Stomach smooth muscle (tissue), 2 donors: ENCODE results near the gene CDH18.

Source experiments
- H3K27ac ChIP-seq: one replicate; pipeline ENCODE4 v1.7.0; 2013; ENCODE audit warnings: mild to moderate bottlenecking, low read length, inconsistent platforms
- H3K27me3 ChIP-seq, 2 donors: one replicate each; pipeline ENCODE4 v1.7.0; 2013; ENCODE audit warnings: low read length in 2 of 2; ENCODE audit not compliant: insufficient read depth in 2 of 2, control insufficient read depth in 1 of 2
- H3K36me3 ChIP-seq, 2 donors: one replicate each; pipeline ENCODE4 v1.7.0; 2013; ENCODE audit warnings: low read length in 2 of 2; ENCODE audit not compliant: control insufficient read depth in 2 of 2, insufficient read depth in 2 of 2
- H3K4me1 ChIP-seq: one replicate; pipeline ENCODE4 v1.7.0; 2013; ENCODE audit warnings: low read length; ENCODE audit not compliant: control insufficient read depth, insufficient read depth
- H3K4me3 ChIP-seq, 2 donors: one replicate each; pipeline ENCODE4 v1.7.0; 2013; ENCODE audit warnings: low read length in 2 of 2
- H3K9ac ChIP-seq, 2 donors: one replicate each; pipeline ENCODE4 v1.7.0; 2013; ENCODE audit warnings: low read length in 2 of 2, mild to moderate bottlenecking in 1 of 2
- H3K9me3 ChIP-seq, 2 donors: one replicate each; pipeline ENCODE4 v1.7.0; 2013; ENCODE audit warnings: low read length in 2 of 2; ENCODE audit not compliant: control insufficient read depth in 2 of 2
- donor health status: healthy.
- donor health status: Pancreatic carcinoma.

Gene CDH18

GRCh38 chr5:19930451-19930850 is 57.5 kb downstream of the CDH18 start:
- H3K27me3 ChIP-seq, result no peaks in the 10 kb centered on the region
- no peak overlapping the region for H3K9ac ChIP-seq
- H3K27ac ChIP-seq, result no peak overlapping the region
- no peaks in the 10 kb centered on the region for H3K4me1 ChIP-seq
- no peak overlapping the region for H3K4me3 ChIP-seq
- no peaks in the 10 kb centered on the region for H3K36me3 ChIP-seq
- no peaks in the 10 kb centered on the region for H3K9me3 ChIP-seq

DNA sequence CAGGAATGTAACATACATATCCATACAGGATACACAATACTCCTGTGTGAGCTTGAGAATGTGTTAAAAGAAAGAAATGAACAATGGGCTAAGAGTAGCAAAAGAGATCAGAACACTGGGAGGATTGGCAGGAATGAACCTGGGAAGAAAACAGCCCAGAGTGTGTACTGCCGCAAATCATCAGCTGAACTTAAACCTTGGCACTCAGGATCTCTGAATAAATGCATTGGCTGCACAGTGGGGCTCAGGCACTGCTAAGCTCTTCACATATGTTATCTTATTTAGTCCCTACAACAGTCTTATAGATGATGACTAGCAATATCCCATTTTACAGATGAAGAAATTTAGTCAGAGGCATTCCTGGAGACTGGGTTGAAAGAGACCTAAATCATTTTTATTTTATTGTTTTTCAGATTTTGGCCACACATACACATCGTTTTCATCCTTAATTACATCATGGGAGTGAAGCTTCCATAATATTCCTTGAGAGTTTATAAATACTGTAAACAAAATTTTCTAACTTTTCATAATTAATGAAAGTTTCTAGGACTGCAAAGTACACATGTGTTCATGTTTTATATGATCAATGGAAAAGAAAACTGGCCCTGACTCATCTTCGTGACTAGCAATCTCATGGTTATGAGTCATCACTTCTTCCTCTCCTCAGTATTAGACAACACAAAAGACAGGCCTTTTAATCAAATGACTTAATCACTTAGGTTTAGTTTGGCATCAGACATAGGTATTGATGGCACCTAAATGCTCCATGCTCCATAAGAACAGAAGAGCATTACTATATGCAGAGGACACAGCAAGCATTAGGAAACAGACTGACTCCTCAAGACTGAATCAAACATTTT is 59.2 kb downstream of the CDH18 start:
- H3K9me3 ChIP-seq, result no peaks in the 10 kb centered on the region
- no peaks in the 10 kb centered on the region for H3K27me3 ChIP-seq
- no peak overlapping the region for H3K9ac ChIP-seq
- no peaks in the 10 kb centered on the region for H3K4me1 ChIP-seq
- H3K4me3 ChIP-seq, result no peak overlapping the region
- H3K36me3 ChIP-seq, result no peaks in the 10 kb centered on the region
- H3K27ac ChIP-seq, result no peak overlapping the region

DNA sequence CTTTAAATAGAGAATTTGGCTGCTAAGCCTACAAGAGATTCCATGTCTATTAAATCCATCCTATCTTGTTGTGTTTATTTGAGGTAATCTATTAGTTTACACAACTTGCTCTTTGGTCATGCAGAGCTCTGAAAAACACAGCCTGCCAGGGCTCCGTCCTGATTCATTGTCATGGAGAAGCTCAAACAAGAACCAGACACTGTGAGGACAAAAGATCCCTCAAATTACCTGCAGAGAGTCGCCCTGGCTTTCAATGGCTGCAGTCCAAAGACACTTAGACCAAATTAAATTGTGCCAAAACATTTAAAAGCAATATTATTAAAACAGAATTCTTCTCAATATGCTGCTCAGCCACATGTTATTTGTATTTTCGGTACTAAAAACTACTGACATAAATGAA is 60.1 kb downstream of the CDH18 start:
- Histone ChIP-seq H3K27ac (no peak overlapping the region), H3K9me3 (no peaks in the 10 kb centered on the region), H3K36me3 (no peaks in the 10 kb centered on the region), H3K4me3 (no peak overlapping the region), H3K27me3 (no peaks in the 10 kb centered on the region), H3K9ac (no peak overlapping the region), H3K4me1 (no peaks in the 10 kb centered on the region)

- H3K27me3 ChIP-seq, result no peaks in the 10 kb centered on the region
- no peak overlapping the region for H3K27ac ChIP-seq
- H3K4me3 ChIP-seq, result no peak overlapping the region
- H3K9me3 ChIP-seq, result no peaks in the 10 kb centered on the region
- no peak overlapping the region for H3K9ac ChIP-seq
- no peaks in the 10 kb centered on the region for H3K36me3 ChIP-seq
- no peaks in the 10 kb centered on the region for H3K4me1 ChIP-seq
These were observed 60.8 kb downstream of the CDH18 start for GRCh38 chr5:19927170-19927569.

GRCh38 chr5:19923742-19924141 is 64.3 kb downstream of the CDH18 start:
- H3K9me3 ChIP-seq, result no peaks in the 10 kb centered on the region
- H3K36me3 ChIP-seq, result no peaks in the 10 kb centered on the region
- H3K9ac ChIP-seq, result no peak overlapping the region
- H3K27ac ChIP-seq, result no peak overlapping the region
- no peaks in the 10 kb centered on the region for H3K27me3 ChIP-seq
- no peaks in the 10 kb centered on the region for H3K4me1 ChIP-seq
- no peak overlapping the region for H3K4me3 ChIP-seq

GRCh38 chr5:19920761-19921160 is 67.2 kb downstream of the CDH18 start:
- H3K27me3 ChIP-seq, result no peaks in the 10 kb centered on the region
- H3K4me3 ChIP-seq, result no peak overlapping the region
- H3K36me3 ChIP-seq, result no peaks in the 10 kb centered on the region
- no peaks in the 10 kb centered on the region for H3K9me3 ChIP-seq
- no peak overlapping the region for H3K27ac ChIP-seq
- H3K9ac ChIP-seq, result no peak overlapping the region
- no peaks in the 10 kb centered on the region for H3K4me1 ChIP-seq

GRCh38 chr5:19918780-19919179 is 69.2 kb downstream of the CDH18 start:
- Histone ChIP-seq H3K9me3 (no peaks in the 10 kb centered on the region), H3K4me1 (no peaks in the 10 kb centered on the region), H3K9ac (no peak overlapping the region), H3K4me3 (no peak overlapping the region), H3K27me3 (no peaks in the 10 kb centered on the region), H3K27ac (no peak overlapping the region), H3K36me3 (no peaks in the 10 kb centered on the region)

DNA sequence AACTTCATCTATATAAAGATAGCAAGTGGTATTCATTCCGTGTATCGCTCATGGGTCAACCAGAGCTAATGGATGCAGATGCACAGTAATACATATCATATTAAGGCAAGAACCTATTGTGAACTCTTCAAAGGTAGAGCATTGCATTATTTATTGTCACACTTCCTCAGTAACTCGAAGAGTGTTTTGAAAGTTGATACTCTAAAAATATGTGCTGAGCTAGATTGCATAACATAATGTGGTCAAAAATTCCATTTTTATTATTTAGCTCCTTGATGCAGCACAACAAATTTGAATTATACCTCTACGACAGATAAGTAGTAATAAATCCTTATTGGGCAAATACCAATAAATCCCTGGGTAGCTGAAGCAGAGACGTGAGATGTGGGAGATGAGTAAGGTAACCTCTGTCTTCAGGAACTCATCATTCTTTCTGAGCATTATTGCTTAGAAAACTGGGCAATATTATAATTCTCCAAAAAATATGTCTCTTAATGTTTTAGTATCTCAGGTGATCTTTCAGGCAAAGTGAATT is 70.3 kb downstream of the CDH18 start:
- Histone ChIP-seq H3K27me3 (no peaks in the 10 kb centered on the region), H3K27ac (no peak overlapping the region), H3K4me3 (no peak overlapping the region), H3K36me3 (no peaks in the 10 kb centered on the region), H3K9me3 (no peaks in the 10 kb centered on the region), H3K9ac (no peak overlapping the region), H3K4me1 (no peaks in the 10 kb centered on the region)

DNA sequence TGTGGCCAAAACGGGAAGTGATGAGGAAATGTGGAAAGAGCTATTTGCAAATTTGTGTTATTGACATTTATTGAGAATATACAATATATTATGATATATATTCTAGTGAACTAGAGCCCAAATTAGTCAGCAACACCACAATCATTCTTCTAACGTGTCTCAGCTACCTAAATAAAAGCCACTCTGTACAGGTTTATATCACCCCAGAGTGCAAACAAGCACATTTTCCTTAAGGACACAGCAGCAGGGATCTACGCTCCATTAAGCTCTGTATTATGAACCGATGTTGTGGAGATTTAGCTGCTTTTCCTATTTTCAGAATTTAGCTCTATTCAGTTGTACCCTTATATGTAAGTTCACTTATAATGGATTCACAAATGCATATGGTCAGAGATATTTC is 77.9 kb downstream of the CDH18 start:
- Histone ChIP-seq H3K36me3 (no peaks in the 10 kb centered on the region), H3K9me3 (no peaks in the 10 kb centered on the region), H3K27ac (no peak overlapping the region), H3K4me1 (no peaks in the 10 kb centered on the region), H3K9ac (no peak overlapping the region), H3K27me3 (no peaks in the 10 kb centered on the region), H3K4me3 (no peak overlapping the region)

DNA sequence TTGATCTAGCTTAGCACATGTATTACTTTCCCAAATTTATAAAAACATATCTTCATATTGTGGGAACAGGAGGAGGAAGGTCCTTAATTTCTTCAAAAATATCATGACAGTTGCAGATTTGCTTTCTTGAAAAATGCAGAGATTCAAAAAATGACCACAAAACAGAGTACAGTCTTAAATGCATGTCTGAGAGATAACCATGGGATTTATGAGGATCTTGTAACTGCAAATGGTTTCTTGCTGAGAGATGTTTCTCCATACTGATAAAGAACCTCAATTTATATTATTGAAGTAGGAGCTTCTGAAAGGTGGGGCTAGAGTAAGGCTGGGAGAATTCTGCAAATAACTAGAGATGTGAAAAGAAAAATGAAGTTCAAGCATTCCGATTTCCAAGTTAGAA is 83.2 kb downstream of the CDH18 start:
- H3K27ac ChIP-seq, result no peak overlapping the region
- H3K9ac ChIP-seq, result no peak overlapping the region
- no peaks in the 10 kb centered on the region for H3K9me3 ChIP-seq
- no peak overlapping the region for H3K4me3 ChIP-seq
- no peaks in the 10 kb centered on the region for H3K36me3 ChIP-seq
- H3K27me3 ChIP-seq, result no peaks in the 10 kb centered on the region
- H3K4me1 ChIP-seq, result no peaks in the 10 kb centered on the region

DNA sequence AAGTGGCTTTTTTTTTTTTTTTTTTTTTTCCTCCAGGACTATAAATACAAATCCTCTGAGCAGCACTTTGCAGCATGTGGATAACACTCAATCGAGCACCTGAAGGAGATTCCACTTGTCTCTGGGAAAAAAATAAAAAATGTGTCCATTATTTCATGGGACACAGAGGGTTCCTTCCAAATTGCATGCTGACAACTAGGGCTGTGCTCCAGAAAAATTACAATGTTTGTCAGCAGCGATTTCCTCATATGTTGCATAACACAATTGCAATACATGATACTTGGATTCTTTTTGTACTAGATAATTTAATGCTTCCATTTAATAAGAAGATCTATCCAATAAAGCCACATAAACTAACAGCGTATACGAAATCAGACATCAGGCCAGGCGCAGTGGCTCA is 84.4 kb downstream of the CDH18 start:
- H3K36me3 ChIP-seq, result no peaks in the 10 kb centered on the region
- no peaks in the 10 kb centered on the region for H3K4me1 ChIP-seq
- H3K27me3 ChIP-seq, result no peaks in the 10 kb centered on the region
- H3K9ac ChIP-seq, result no peak overlapping the region
- no peak overlapping the region for H3K27ac ChIP-seq
- H3K4me3 ChIP-seq, result no peak overlapping the region
- H3K9me3 ChIP-seq, result no peaks in the 10 kb centered on the region
